HepG2 (cell line): ENCODE results near the gene RASSF6. TPM values are rescaled to one million over a fixed set of nuclear protein-coding genes. Genes with fewer than 3 reads are reported as not detected.
A peak's percentile ranks its signal among the peaks of the same experiment; 100 is the strongest.

Experiments
- ATAC-seq: fragments of 200-7000 bp; cut with Tn5 transposase; 3 replicates; pipeline ENCODE4 v1.9.1; 2020; ENCODE audit warnings: mild to moderate bottlenecking, moderate library complexity
- BruUV-seq: library from RNA; stranded (reverse); fragments of 400-500 nt; replicated peaks from 2 replicates; lab custom pipeline; 2021; lab: Mats Ljungman, UMichigan
- CTCF ChIA-PET: fragments of 300-600 bp; formaldehyde crosslinking; extraction: SDS; loops from one replicate; lab custom pipeline; 2021; ENCODE audit warnings: low total read pairs, inconsistent platforms, low intra/inter-chr PET ratio; lab: Yijun Ruan, JAX
- POLR2A ChIA-PET: fragments of 350-600 bp; sonication (Branson Sonifier 250); formaldehyde crosslinking; loops from one replicate; lab custom pipeline; 2020; ENCODE audit warnings: antibody characterized with exemption, inconsistent platforms; lab: Yijun Ruan, JAX
- DNase-seq: peaks from one replicate; pipeline ENCODE4 v3.0.0-alpha.2; 2015; ENCODE audit warnings: low spot score
- FAIRE-seq: peaks from 3 replicates; lab custom pipeline; 2011; peaks lifted over from hg19 to GRCh38; lab: Jason Lieb, UNC
- H2AFZ ChIP-seq: one replicate; pipeline ENCODE4 v1.6.1; 2011; ENCODE audit warnings: low read length, inconsistent platforms
- H3K27ac ChIP-seq: fragments of 300-600 bp; 3 replicates; pipeline ENCODE4 v1.8.0; 2011; ENCODE audit warnings: mixed run types, mild to moderate bottlenecking, mixed read lengths, low read length, inconsistent platforms; ENCODE audit not compliant: insufficient read depth; ENCODE audit errors: extremely low read length
- H3K27me3 ChIP-seq, 2 experiments: fragments of 200-600 bp in 1 of 2; 2 replicates in 1 of 2; 3 replicates in 1 of 2; pipeline versions ENCODE4 v1.6.0 to v1.8.0; 2011; ENCODE audit warnings: low read length in 2 of 2, mild to moderate bottlenecking in 2 of 2, moderate library complexity in 2 of 2, inconsistent platforms in 1 of 2; ENCODE audit not compliant: insufficient read depth in 2 of 2, control insufficient read depth in 1 of 2
- H3K36me3 ChIP-seq, 2 experiments: fragments of 200-600 bp in 1 of 2; replicated peaks in 1 of 2; 2 replicates in 1 of 2; 3 replicates in 1 of 2; pipeline versions ENCODE4 v1.5.1 to v1.8.0; 2011; ENCODE audit warnings: low read length in 2 of 2, inconsistent platforms in 1 of 2; ENCODE audit not compliant: insufficient read depth in 2 of 2, control insufficient read depth in 1 of 2
- H3K4me1 ChIP-seq: 2 replicates; pipeline ENCODE4 v1.5.1; 2012; ENCODE audit warnings: low read length, inconsistent platforms; ENCODE audit not compliant: insufficient read depth
- H3K4me2 ChIP-seq: 2 replicates; pipeline ENCODE4 v1.6.0; 2011; ENCODE audit warnings: low read depth, low read length, inconsistent platforms
- H3K4me3 ChIP-seq, 3 experiments: fragments of 200-600 bp in 1 of 3; sonication (generic), shearing (Covaris generic) in 1 of 3; replicated peaks in 1 of 3; 2 replicates each; pipeline ENCODE4 v1.5.1; 2011 to 2016; ENCODE audit warnings: low read length in 3 of 3, inconsistent platforms in 2 of 3, low read depth in 2 of 3, mild to moderate bottlenecking in 2 of 3, control low read depth in 1 of 3, mixed read lengths in 1 of 3; ENCODE audit not compliant: insufficient read depth in 1 of 3
- H3K79me2 ChIP-seq: one replicate; pipeline ENCODE4 v1.6.1; 2011; ENCODE audit warnings: low read length, inconsistent platforms; ENCODE audit not compliant: insufficient read depth
- H3K9ac ChIP-seq: 2 replicates; pipeline ENCODE4 v1.6.0; 2011; ENCODE audit warnings: mild to moderate bottlenecking, low read depth, low read length, inconsistent platforms; ENCODE audit not compliant: insufficient read depth
- H3K9me3 ChIP-seq: 2 replicates; pipeline ENCODE4 v1.5.1; 2012; ENCODE audit warnings: mild to moderate bottlenecking, low read length
- H4K20me1 ChIP-seq: 2 replicates; pipeline ENCODE4 v1.6.0; 2011; ENCODE audit warnings: inconsistent platforms, mild to moderate bottlenecking, low read length, moderate library complexity; ENCODE audit not compliant: insufficient read depth
- FOXA3 ChIP-seq: IDR thresholded peaks from 2 replicates; pipeline ENCODE4 v1.6.1; 2016; ENCODE audit warnings: missing genetic modification reagents, missing compliant biosample characterization
- HOXA7 ChIP-seq: sonication (generic); formaldehyde crosslinking; IDR thresholded peaks from 2 replicates; pipeline ENCODE4 v1.8.1; 2022; ENCODE audit warnings: mild to moderate bottlenecking, missing genetic modification reagents, moderate library complexity
- PHF5A ChIP-seq: IDR thresholded peaks from one replicate; pipeline ENCODE4 v1.6.1; 2018; ENCODE audit warnings: low read depth, missing genetic modification reagents; ENCODE audit not compliant: unreplicated experiment
- SMAD9 ChIP-seq: sonication (generic); formaldehyde crosslinking; IDR thresholded peaks from 2 replicates; pipeline ENCODE4 v1.5.1; 2020; ENCODE audit warnings: mild to moderate bottlenecking, missing genetic modification reagents
- ZNF253 ChIP-seq: sonication (generic); formaldehyde crosslinking; IDR thresholded peaks from 2 replicates; pipeline ENCODE4 v1.8.0; 2022; ENCODE audit warnings: mild to moderate bottlenecking, missing genetic modification reagents, borderline replicate concordance
- ZNF275 ChIP-seq: sonication (generic); formaldehyde crosslinking; IDR thresholded peaks from 2 replicates; pipeline ENCODE4 v1.8.0; 2022; ENCODE audit warnings: missing genetic modification reagents, mild to moderate bottlenecking, inconsistent platforms, borderline replicate concordance
- ZNF280B ChIP-seq: sonication (generic); formaldehyde crosslinking; IDR thresholded peaks from 2 replicates; pipeline ENCODE4 v1.5.0; 2020; ENCODE audit warnings: missing genetic modification reagents, mild to moderate bottlenecking, borderline replicate concordance
- ZNF407 ChIP-seq: sonication (generic); formaldehyde crosslinking; IDR thresholded peaks from one replicate; pipeline ENCODE4 v1.5.1; 2020; ENCODE audit warnings: mild to moderate bottlenecking, missing genetic modification reagents; ENCODE audit errors: not compliant biosample characterization
- ZNF770 ChIP-seq: sonication (generic); formaldehyde crosslinking; IDR thresholded peaks from 2 replicates; pipeline ENCODE4 v1.5.0; 2020; ENCODE audit warnings: mild to moderate bottlenecking, missing genetic modification reagents
- WGBS: methylation state at CpG from one replicate; pipeline ENCODE4 v1.1.6; 2017; ENCODE audit warnings: low lambda C conversion rate; 5-methylcytosine and 5-hydroxymethylcytosine counted together
- in situ Hi-C: cut with HindIII; loops from 2 replicates; pipeline ENCODE4 v1.10.0; 2017; ENCODE audit warnings: low pct_unique_long_range_greater_than_20kb; ENCODE audit not compliant: extremely low pct_ligation_motif_present
- intact Hi-C: fragments of 100-400 bp; cut with micrococcal nuclease; formaldehyde crosslinking; loops from one replicate; pipeline ENCODE4 v1.10.0; 2022; ENCODE audit not compliant: unreplicated experiment
- polyA plus RNA-seq, 8 experiments: library from polyadenylated mRNA; depleted of rRNA in 3 of 8; stranded (reverse) in 7 of 8; unstranded in 1 of 8; fragments of >200 nt; fragmentation: Illumina TruSeq in 4 of 8; extraction: Trizol in 4 of 8; gene quantifications; 2 replicates each; pipeline versions ENCODE4 v1.2.1 to v1.2.3, GENCODE V29; 2011 to 2016; ENCODE audit warnings: low read depth in 4 of 8, missing spikeins in 1 of 8, mixed read lengths in 1 of 8; ENCODE audit not compliant: insufficient read depth in 1 of 8
- total RNA-seq, 5 experiments: library from RNA; depleted of rRNA; stranded (reverse); fragments of >200 nt; fragmentation: Illumina TruSeq; extraction: Trizol; gene quantifications; 2 replicates each; pipeline ENCODE4 v1.2.3, GENCODE V29; 2016; ENCODE audit warnings: low read depth in 1 of 5

Gene RASSF6
- total and polyA plus RNA-seq, 2 of the 13 experiments (the other 11 are each of a cell fraction or from before 2014, with no cell fraction given): 0.03 to 0.11 TPM

- TF ChIP-seq ZNF407: no peak
- peak; percentile 65 for TF ChIP-seq FOXA3 (CRISPR knock-in tag)
- TF ChIP-seq, all 625 proteins: peak for 19
Measured at GRCh38 chr4:73544620-73545019, 75.6 kb downstream of the RASSF6 start (continued).

GRCh38 chr4:73541251-73541650 lies 79.0 kb downstream of the RASSF6 start:
- H2AFZ ChIP-seq: no peak overlapping the region
- ChIA-PET CTCF (no interaction called here), POLR2A (no interaction called here)
- no peak for TF ChIP-seq PHF5A (CRISPR knock-in tag)
- no peak for TF ChIP-seq SMAD9 (CRISPR knock-in tag)
- no peak for TF ChIP-seq ZNF280B (CRISPR knock-in tag)
- no peak for TF ChIP-seq HOXA7 (CRISPR knock-in tag)
- TF ChIP-seq ZNF770 (CRISPR knock-in tag): no peak
- no peak for TF ChIP-seq ZNF253 (CRISPR knock-in tag)
- no peak for TF ChIP-seq ZNF275
- no peaks in the 10 kb centered on the region for H3K9me3 ChIP-seq
- H3K36me3 ChIP-seq: no peaks in the 10 kb centered on the region
- DNase-seq (no peak), FAIRE-seq (no peak), ATAC-seq (no peak)
- in situ Hi-C loops: no loop called here
- H3K79me2 ChIP-seq: no peaks in the 10 kb centered on the region
- intact Hi-C loops: no loop called here
- BruUV-seq: no TSS peak
- H3K4me1 ChIP-seq: peaks cover 20% of the 10 kb centered on the region
- no peak overlapping the region for H3K4me3 ChIP-seq
- H3K4me2 ChIP-seq: no peak overlapping the region
- WGBS: 22% methylated on average over 3 of the region's 3 CpGs
- H3K27ac ChIP-seq: no peak overlapping the region
- H3K9ac ChIP-seq: no peak overlapping the region
- no peaks in the 10 kb centered on the region for H3K27me3 ChIP-seq
- no peaks in the 10 kb centered on the region for H4K20me1 ChIP-seq
